CD4-positive, alpha-beta T cell treated with Interleukin-2 at 100 ng/mL for 4 hours (primary cell): ENCODE data around the gene SHISA9.

Experiments used
- DNase-seq: peaks from one replicate; pipeline ENCODE4 v3.0.0-alpha.2; 2020; ENCODE audit warnings: low spot score

Gene SHISA9

GRCh38 chr16:13070268-13070667 lies 168.9 kb downstream of the SHISA9 start:
- no peak for DNase-seq

GRCh38 chr16:13076878-13077277 lies 175.5 kb downstream of the SHISA9 start:
- no peak for DNase-seq

DNA sequence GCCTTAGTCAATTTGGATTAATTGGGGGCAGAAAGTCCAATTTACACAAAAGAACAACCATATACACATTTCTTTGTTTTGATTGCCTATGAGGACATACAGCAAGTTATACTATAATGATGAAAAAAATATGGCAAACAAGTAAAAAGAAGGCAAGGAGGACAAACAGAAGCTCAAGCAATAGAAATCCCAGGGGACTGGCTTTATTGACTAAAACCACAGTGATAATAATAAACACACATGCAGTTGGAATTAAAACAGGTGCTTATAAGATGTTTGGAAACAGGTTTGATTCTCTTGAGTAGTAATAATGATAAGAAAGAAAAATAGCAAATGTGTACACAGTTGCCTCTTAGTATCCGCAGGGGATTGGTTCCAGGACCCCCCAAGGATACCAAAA lies 176.4 kb downstream of the SHISA9 start:
- no peak for DNase-seq

GRCh38 chr16:13080531-13080930 lies 179.1 kb downstream of the SHISA9 start:
- DNase-seq, result no peak

DNA sequence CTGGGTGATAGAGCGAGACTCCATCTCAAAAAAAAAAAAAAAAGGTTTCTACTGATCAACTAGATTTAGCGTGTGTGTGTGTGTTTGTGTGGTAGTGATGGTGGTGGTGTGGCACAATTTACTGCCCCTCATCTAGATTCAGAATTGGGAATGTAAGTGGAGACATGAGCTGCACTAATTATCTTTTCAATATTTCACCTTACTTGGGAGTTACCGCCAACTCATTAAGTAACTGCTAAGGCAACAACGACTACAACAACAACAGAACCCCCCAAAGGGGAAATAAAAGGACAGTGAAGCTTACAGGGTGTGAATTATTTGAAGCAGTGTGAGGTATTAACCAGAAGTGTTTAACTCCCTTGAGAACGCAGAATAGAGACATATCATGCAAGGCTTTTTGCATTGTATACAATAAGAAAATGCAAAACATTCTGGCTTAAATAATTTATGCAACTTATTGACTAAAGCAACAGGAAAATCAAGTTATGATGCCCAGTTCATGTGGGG lies 180.5 kb downstream of the SHISA9 start:
- DNase-seq, result no peak

- no peak for DNase-seq
Observed at GRCh38 chr16:13083681-13084080, 182.3 kb downstream of the SHISA9 start.

GRCh38 chr16:13084331-13084730 lies 182.9 kb downstream of the SHISA9 start:
- DNase-seq, result no peak

GRCh38 chr16:13093661-13094060 lies 192.3 kb downstream of the SHISA9 start:
- no peak for DNase-seq

DNA sequence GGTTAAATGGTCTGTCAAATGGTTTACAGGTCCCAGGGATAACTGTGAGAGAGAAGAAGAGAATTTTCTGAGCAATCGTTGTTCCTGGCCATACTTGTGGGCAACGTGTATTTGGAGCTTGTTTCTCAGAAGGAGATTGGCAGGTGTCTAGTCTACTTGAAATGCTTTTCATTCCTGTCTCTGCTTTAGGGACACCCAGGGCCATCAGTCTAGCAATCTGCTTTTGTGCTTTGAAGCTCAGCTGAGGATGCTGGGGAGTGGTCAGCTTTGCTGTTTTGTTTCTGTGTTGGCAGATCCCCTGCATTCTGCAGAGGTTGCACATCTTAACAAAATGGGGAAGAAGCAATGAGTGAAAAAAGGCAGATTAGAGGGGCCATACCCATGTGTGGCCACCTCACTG lies 193.7 kb downstream of the SHISA9 start:
- DNase-seq, result no peak

DNA sequence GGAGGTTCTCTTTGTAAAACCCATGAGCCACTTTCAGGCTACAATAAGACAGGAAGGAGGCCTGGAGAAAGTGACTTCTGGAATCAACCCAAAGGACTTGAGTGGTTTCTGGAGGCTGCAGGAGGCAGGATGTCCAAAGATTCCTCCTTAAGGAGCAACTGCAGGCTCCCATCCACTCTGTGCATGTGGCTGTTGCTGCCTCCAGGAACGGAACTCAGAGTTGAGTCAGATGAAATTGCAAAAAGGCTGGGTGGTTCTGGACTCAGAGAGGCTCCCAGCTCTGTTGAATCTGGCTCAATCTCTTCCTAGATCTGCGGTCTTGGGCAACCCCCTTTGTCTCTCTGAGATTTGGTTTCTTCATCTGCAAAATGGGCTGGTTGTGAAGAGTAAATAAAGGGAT lies 197.1 kb downstream of the SHISA9 start:
- no peak for DNase-seq

GRCh38 chr16:13099822-13100221 lies 198.4 kb downstream of the SHISA9 start:
- no peak for DNase-seq

DNA sequence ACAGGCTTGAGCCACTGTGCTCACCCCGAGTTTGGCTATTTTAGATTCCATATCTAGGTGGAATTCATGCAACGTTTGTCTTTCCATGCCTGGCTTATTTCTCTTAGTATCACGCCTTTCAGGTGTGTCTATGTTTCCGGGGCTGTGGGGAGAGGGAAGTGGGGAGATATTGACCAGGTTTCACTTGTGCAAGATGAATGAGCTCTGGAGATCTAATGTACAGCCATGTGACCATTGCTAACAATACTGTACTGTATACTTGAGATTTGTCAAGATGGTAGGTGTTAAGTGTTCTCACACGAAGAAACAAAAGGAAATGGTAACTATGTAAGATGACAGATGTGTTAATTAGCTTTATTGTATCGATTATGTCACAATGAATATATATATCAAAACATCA lies 199.6 kb downstream of the SHISA9 start:
- DNase-seq, result no peak

- DNase-seq, result no peak
Observed at GRCh38 chr16:13101828-13102227, 200.4 kb downstream of the SHISA9 start.

GRCh38 chr16:13102401-13102800 lies 201.0 kb downstream of the SHISA9 start:
- no peak for DNase-seq

DNA sequence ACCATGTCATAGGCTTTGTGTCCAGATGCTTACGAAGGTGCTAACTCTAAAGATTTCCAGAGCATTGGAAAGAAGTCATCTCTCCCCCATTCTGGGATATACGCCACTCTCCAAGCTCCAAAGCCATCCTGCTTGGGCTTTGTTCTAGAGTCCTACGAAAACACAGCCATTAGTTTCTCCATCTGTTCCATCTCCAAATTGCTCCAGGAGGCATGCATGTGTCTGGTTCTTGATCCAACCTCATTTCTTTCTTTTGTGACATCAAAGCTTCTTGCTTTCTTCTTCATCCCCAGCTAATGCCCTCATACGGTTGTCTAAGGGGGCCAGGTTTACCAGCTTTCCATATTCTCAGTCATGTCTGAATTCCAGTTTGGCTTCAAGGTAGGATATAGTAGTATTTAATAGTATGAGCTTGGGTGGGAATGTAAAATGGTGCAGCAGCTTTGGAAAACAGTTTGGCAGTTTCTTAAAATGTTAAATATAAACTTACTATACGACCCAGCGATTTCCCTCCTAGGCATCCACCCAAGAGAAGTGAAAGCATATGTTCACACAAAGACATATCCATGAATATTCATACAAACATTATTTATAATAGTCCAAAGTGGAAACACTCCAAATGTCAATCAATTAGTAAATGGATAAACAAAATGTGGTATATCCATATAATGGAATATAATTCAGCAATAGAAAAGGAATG lies 202.6 kb downstream of the SHISA9 start:
- no peak for DNase-seq

- DNase-seq, result no peak
Observed at GRCh38 chr16:13104772-13105171, 203.4 kb downstream of the SHISA9 start.

DNA sequence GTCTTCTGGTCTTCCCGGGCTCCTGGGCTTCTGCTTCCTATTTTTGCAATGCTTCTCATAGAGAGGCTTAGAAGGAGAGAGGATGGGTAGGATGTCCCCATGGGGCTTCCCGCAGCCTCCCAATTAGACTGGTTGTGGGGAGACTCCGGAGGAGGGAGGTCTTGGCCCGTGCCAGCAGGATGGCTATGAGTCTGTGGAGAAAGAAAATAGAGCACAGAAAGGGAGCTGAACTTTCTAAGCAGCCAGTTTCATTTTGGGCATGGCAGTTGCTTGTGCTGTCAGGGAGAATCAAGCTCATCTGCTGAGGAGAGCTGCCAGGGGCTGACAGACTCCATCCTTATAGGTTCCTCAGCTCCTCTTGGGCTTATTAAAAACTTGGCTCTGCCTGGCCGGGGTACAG lies 204.0 kb downstream of the SHISA9 start:
- DNase-seq, result no peak

GRCh38 chr16:13106464-13106863 lies 205.1 kb downstream of the SHISA9 start:
- no peak for DNase-seq

GRCh38 chr16:13108126-13108525 lies 206.7 kb downstream of the SHISA9 start:
- DNase-seq, result no peak

- no peak for DNase-seq
Observed at GRCh38 chr16:13109171-13109570, 207.8 kb downstream of the SHISA9 start.

DNA sequence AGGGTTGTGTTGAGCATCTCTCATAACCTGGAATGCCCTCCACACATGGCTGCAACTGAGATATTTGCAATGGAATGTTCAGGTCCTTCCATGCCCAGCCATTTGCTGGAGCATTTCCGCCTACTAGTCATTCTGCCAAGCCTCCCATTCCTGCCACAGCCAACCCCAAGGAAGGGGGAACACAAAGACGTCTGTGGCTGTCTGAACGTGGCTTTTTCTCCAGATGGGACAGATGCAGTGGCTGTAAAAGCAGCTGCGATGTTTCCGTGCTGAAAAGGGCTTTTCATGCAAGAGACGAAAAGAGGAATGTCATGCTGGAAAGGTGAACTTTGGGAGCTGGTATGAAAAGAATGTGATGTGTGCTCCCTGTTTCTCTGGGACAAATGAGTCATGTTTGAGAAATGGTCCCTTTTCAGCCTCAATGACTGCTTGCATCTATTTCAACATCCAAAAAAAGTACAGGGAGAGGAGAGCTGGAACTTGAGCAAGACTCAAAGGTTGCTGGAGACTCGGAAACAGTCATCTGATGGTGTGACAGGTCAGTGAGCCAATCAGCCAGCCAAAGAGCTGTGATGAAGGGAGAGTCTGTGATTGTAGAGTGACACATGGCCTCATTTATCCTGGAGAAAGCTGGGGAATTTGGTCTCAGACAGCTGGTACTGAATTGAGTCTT lies 208.9 kb downstream of the SHISA9 start:
- no peak for DNase-seq

- no peak for DNase-seq
Observed at GRCh38 chr16:13111747-13112146, 210.3 kb downstream of the SHISA9 start.

DNA sequence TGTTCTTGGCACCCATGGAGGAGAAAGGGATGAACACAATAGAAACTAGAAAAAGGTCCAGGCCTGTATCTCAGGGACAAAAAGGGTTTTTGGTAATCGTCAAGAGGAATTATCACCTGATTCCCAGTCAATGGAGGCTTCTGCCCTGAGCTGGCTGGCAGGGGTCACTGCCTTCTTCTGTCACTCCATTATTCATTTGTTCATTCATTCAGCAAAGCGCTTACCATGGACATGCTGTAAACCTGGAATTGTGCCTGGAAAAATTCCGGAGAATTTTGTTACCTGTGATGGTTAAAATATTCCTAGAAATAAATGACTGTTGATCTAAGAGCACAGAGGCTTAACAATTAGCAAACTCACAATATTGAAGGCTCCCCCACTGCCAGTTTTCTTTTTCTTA lies 212.3 kb downstream of the SHISA9 start:
- no peak for DNase-seq

GRCh38 chr16:13118091-13118490 lies 216.7 kb downstream of the SHISA9 start:
- no peak for DNase-seq
